ENCODE data around the gene C20orf204.

GRCh38 chr20:64081624-64081964, 45.6 kb downstream of the C20orf204 start:
- no peak for TF ChIP-seq EZH2phosphoT487 (IDR thresholded peaks at IDR 0.05; ENCODE audit: low read length)
- no peak for TF ChIP-seq CTCF (IDR thresholded peaks at IDR 0.05; ENCODE audit: low read length)

Measured in MM.1S (cell line).